Memory B cell (primary cell): Measurements from ENCODE around the gene NEDD4L.
"Not testable (repeated sequence)": the region's sequence is repeated elsewhere in the genome, so short reads cannot be mapped to it uniquely, and the experiment has no call there.

Source experiments
- ATAC-seq: fragments of 150-1000 bp; cut with Tn5 transposase; 2 replicates; pipeline ENCODE4 v1.10.0; 2021; ENCODE audit warnings: low read depth, mild to moderate bottlenecking, moderate library complexity
- DNase-seq, 2 donors: peaks; one replicate each; pipeline ENCODE4 v3.0.0; 2022; ENCODE audit warnings: low spot score in 2 of 2
- H3K27ac Mint-ChIP-seq: one replicate; pipeline ENCODE4 v1.8.0; 2022; ENCODE audit warnings: mild to moderate bottlenecking, moderate library complexity, mixed read lengths
- H3K27me3 Mint-ChIP-seq: one replicate; pipeline ENCODE4 v1.8.0; 2022; ENCODE audit warnings: mixed read lengths
- H3K36me3 Mint-ChIP-seq: one replicate; pipeline ENCODE4 v1.8.0; 2022; ENCODE audit warnings: mild to moderate bottlenecking, mixed read lengths
- H3K4me1 Mint-ChIP-seq: one replicate; pipeline ENCODE4 v1.8.0; 2022; ENCODE audit warnings: mixed read lengths
- H3K4me3 Mint-ChIP-seq: one replicate; pipeline ENCODE4 v1.8.0; 2022; ENCODE audit warnings: mild to moderate bottlenecking, moderate library complexity, mixed read lengths
- H3K9me3 Mint-ChIP-seq: one replicate; pipeline ENCODE4 v1.8.0; 2022; ENCODE audit warnings: mixed read lengths

NEDD4L gene

DNA sequence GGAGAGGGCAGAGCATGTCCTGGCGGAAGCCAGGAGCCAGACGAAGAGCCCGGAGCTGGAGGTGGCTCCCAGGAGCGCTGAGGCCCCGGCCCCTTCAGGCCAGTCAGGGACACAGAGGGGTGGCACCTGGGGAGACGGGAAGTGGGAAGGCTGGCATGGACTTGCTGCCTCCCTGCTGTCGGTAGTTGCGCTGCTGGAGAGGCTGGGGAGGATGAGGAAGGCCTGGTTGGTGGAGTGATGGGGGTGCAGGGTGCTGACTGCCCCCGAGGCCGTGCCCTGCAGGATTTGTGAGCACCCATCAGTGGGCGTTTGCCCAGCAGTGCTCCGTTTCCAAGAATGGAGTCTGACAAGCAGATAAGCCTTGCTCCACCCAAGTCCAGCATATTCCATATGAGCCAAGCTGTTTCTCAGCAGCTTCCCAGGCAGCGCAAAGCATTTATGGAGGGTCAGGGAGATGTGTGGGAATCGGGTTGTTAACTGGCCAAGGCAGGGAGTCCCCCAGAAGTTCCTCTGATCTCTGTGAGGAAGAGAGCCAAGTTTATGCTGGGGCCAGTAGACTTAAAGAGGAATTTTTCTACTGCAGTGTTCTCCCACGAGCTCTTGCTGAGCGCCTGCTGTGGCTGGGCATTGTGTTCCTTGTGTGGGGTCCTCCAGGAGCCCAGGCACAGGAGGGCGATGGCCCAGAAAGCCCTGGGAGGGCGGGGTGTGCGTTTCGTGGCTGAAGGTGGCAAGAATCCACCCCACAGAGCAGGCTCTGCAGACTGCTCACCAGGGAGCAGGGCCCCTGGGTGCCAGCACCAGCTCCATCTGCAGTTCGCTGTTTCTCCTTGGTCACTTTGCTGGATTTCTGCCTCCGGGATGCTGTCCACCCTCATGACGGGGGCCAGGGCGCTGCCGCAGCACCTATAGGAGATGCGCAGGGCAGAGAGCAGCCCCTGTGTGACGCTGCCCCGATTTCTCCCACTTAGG lies 334.7 kb downstream of the NEDD4L start:
- no peaks in the 10 kb centered on the region for H3K27me3 Mint-ChIP-seq
- no peak for ATAC-seq
- H3K9me3 Mint-ChIP-seq = no peaks in the 10 kb centered on the region
- no peak overlapping the region for H3K27ac Mint-ChIP-seq
- H3K36me3 Mint-ChIP-seq = peaks cover 34% of the 10 kb centered on the region
- DNase-seq = no peak
- H3K4me3 Mint-ChIP-seq = no peak overlapping the region
- no peaks in the 10 kb centered on the region for H3K4me1 Mint-ChIP-seq

GRCh38 chr18:58379443-58379842 lies 335.4 kb downstream of the NEDD4L start:
- ATAC-seq (no peak), DNase-seq (no peak)
- Mint-ChIP-seq H3K4me1 (no peaks in the 10 kb centered on the region), H3K27ac (no peak overlapping the region), H3K9me3 (no peaks in the 10 kb centered on the region), H3K36me3 (peaks cover 34% of the 10 kb centered on the region), H3K4me3 (no peak overlapping the region), H3K27me3 (no peaks in the 10 kb centered on the region)

GRCh38 chr18:58380113-58380512 lies 336.1 kb downstream of the NEDD4L start:
- H3K27ac Mint-ChIP-seq, ATAC-seq, DNase-seq, H3K27me3 Mint-ChIP-seq, H3K4me1 Mint-ChIP-seq, H3K9me3 Mint-ChIP-seq, H3K4me3 Mint-ChIP-seq: not testable (repeated sequence)
- peaks cover 29% of the 10 kb centered on the region for H3K36me3 Mint-ChIP-seq

- ATAC-seq (no peak), DNase-seq (no peak)
- Mint-ChIP-seq H3K4me1 (no peaks in the 10 kb centered on the region), H3K27ac (no peak overlapping the region), H3K27me3 (no peaks in the 10 kb centered on the region), H3K9me3 (no peaks in the 10 kb centered on the region), H3K4me3 (no peak overlapping the region), H3K36me3 (peaks cover 23% of the 10 kb centered on the region)
Measured at GRCh38 chr18:58381676-58382411, 337.8 kb downstream of the NEDD4L start.

DNA sequence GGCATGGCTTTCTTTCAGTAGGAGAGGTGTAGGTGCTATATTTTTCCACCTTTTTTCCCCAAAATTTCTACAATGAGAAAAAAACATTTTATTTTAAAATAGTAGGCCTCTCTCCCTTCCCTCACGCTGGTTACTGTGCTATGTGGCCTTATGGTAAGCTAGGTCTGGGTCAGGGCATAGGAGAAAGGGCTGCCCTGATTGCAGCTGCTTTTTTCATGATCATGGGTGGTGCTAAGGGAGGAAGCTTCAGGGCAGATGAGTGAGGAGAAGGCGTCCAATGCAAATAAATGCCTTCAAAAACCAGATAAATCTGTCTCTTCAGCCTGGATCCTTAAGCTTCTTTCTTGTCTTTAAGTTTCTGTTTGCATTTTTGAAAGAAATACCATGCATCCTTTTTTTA lies 338.4 kb downstream of the NEDD4L start:
- Mint-ChIP-seq H3K27ac (no peak overlapping the region), H3K9me3 (no peaks in the 10 kb centered on the region), H3K4me1 (no peaks in the 10 kb centered on the region), H3K27me3 (no peaks in the 10 kb centered on the region), H3K36me3 (peaks cover 22% of the 10 kb centered on the region), H3K4me3 (no peak overlapping the region)
- ATAC-seq (no peak), DNase-seq (no peak)

DNA sequence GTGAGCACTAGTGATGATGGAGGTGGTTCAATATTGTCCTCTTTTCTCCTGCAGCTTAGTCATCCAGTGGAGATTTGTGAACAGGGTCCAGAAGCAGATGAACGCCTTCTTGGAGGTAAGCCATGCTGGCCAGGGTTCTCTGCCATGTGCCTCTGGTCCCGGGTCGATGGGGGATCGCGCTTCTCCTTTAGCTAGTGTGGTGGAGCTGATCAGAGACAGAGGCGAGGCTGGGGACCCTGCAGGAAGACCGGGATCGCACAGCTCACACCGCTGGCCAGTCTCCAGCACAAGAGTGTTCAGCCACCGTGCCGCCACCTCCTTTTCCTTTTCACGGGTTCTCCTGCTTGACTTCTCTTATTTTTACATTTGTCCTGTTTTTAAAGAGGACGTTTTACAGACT lies 341.4 kb downstream of the NEDD4L start:
- H3K4me1 Mint-ChIP-seq = no peaks in the 10 kb centered on the region
- no peak overlapping the region for H3K27ac Mint-ChIP-seq
- no peak overlapping the region for H3K4me3 Mint-ChIP-seq
- no peaks in the 10 kb centered on the region for H3K9me3 Mint-ChIP-seq
- H3K27me3 Mint-ChIP-seq = no peaks in the 10 kb centered on the region
- DNase-seq = no peak
- peaks cover 37% of the 10 kb centered on the region for H3K36me3 Mint-ChIP-seq
- ATAC-seq = no peak

DNA sequence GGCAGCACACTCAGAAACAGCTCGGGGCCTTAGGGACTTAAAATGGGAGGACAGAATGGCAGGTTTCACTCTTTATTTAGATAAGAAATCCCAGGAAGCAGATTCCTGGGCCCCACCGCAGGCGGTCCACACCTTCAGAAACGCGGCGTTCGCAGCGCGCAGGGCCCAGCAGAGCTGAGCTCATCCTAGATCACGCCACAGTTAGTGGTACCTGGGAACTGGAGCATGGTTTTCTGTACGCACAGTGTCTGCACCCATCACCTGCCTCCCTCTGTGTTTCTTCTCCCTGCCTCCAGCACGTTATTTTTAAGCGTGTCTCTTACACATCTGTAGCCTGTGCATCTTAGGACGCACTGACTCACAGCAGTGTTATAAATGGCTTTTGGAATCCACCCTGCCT lies 342.8 kb downstream of the NEDD4L start:
- Mint-ChIP-seq H3K4me1 (no peaks in the 10 kb centered on the region), H3K9me3 (no peaks in the 10 kb centered on the region), H3K27ac (no peak overlapping the region), H3K36me3 (peaks cover 31% of the 10 kb centered on the region), H3K4me3 (no peak overlapping the region), H3K27me3 (no peaks in the 10 kb centered on the region)
- DNase-seq (no peak), ATAC-seq (no peak)

GRCh38 chr18:58387716-58388115 lies 343.7 kb downstream of the NEDD4L start:
- no peak for ATAC-seq
- H3K4me1 Mint-ChIP-seq = no peaks in the 10 kb centered on the region
- H3K9me3 Mint-ChIP-seq = no peaks in the 10 kb centered on the region
- H3K27ac Mint-ChIP-seq = no peak overlapping the region
- H3K36me3 Mint-ChIP-seq = peaks cover 31% of the 10 kb centered on the region
- no peak overlapping the region for H3K4me3 Mint-ChIP-seq
- no peak for DNase-seq
- no peaks in the 10 kb centered on the region for H3K27me3 Mint-ChIP-seq

DNA sequence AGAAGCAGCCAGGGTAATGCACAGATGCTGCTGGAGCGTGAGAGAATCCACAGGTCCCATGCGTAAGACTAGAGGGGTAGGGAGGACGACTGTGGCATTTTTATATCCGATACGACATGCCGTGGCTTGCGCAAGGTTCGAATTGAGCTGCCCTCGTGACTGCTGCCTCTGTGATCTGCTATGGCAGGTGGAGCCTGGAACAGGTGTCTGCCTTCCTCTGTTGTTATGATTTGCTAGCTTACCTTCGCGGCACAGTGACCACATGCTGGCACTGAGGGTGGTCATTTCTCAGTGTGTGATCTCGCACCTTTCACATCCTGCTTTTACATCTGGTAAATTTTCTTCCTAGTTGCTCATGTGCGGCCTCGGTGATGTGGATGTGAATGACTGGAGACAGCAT lies 344.7 kb downstream of the NEDD4L start:
- Mint-ChIP-seq H3K9me3 (no peaks in the 10 kb centered on the region), H3K4me1 (no peaks in the 10 kb centered on the region), H3K27ac (no peak overlapping the region), H3K4me3 (no peak overlapping the region), H3K27me3 (no peaks in the 10 kb centered on the region), H3K36me3 (peaks cover 29% of the 10 kb centered on the region)
- ATAC-seq (no peak), DNase-seq (no peak)

GRCh38 chr18:58389745-58390144 lies 345.7 kb downstream of the NEDD4L start:
- DNase-seq (no peak), ATAC-seq (no peak)
- H3K4me3 Mint-ChIP-seq = no peak overlapping the region
- no peaks in the 10 kb centered on the region for H3K9me3 Mint-ChIP-seq
- H3K27me3 Mint-ChIP-seq = no peaks in the 10 kb centered on the region
- no peaks in the 10 kb centered on the region for H3K4me1 Mint-ChIP-seq
- H3K27ac Mint-ChIP-seq = no peak overlapping the region
- H3K36me3 Mint-ChIP-seq = peaks cover 29% of the 10 kb centered on the region

DNA sequence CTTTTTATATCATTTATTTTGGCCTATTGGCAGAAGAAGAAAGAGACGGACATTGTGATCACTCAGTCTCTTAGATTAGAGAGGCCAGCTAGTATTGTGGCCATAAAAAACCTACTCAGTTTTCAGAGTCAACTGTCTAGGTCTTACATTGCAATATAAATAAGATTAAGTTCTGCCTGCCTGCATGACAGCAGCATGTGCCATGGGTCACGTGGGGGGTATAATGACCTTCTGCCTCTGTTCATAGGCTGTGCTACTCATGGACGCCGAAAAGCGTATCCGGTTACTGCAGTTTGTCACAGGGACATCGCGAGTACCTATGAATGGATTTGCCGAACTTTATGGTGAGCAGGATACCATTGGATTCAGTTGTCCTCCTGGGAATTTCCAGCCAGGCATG lies 346.4 kb downstream of the NEDD4L start:
- ATAC-seq (no peak), DNase-seq (no peak)
- H3K4me3 Mint-ChIP-seq = no peak overlapping the region
- H3K36me3 Mint-ChIP-seq = peaks cover 25% of the 10 kb centered on the region
- no peaks in the 10 kb centered on the region for H3K4me1 Mint-ChIP-seq
- no peaks in the 10 kb centered on the region for H3K9me3 Mint-ChIP-seq
- H3K27me3 Mint-ChIP-seq = no peaks in the 10 kb centered on the region
- no peak overlapping the region for H3K27ac Mint-ChIP-seq

GRCh38 chr18:58391231-58391825 lies 347.3 kb downstream of the NEDD4L start:
- no peaks in the 10 kb centered on the region for H3K27me3 Mint-ChIP-seq
- no peaks in the 10 kb centered on the region for H3K9me3 Mint-ChIP-seq
- H3K4me3 Mint-ChIP-seq = no peak overlapping the region
- ATAC-seq = no peak
- no peak for DNase-seq
- no peak overlapping the region for H3K27ac Mint-ChIP-seq
- no peaks in the 10 kb centered on the region for H3K4me1 Mint-ChIP-seq
- peaks cover 21% of the 10 kb centered on the region for H3K36me3 Mint-ChIP-seq

DNA sequence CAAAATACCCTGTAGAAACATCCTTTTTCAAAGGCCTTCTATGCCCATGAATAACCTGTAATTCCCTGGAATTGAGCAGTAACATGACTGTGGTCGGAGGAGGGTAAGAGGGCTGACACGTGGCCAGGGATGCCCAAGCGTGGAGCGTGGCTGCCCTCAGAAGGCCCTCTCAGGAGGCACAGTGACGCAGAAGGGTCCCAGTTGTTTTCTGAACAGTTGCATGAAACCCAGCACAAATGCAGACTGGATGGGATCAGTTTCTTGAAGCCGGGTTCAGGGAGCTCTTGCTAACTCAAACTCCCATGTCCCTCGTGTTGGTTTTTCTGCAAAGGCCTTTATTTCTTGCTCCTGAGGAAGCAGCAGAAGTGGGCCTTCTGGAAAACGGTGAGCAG lies 347.9 kb downstream of the NEDD4L start:
- no peak for DNase-seq
- no peak overlapping the region for H3K4me3 Mint-ChIP-seq

GRCh38 chr18:58392324-58393000 lies 348.4 kb downstream of the NEDD4L start:
- Mint-ChIP-seq H3K27me3 (no peaks in the 10 kb centered on the region), H3K4me3 (no peak overlapping the region), H3K9me3 (no peaks in the 10 kb centered on the region), H3K36me3 (peaks cover 21% of the 10 kb centered on the region), H3K4me1 (no peaks in the 10 kb centered on the region), H3K27ac (no peak overlapping the region)
- ATAC-seq (no peak), DNase-seq (no peak)

More for the DNA sequence above, 347.9 kb downstream of the NEDD4L start:
- Mint-ChIP-seq H3K27me3 (no peaks in the 10 kb centered on the region), H3K36me3 (peaks cover 20% of the 10 kb centered on the region), H3K9me3 (no peaks in the 10 kb centered on the region), H3K27ac (no peak overlapping the region), H3K4me1 (no peaks in the 10 kb centered on the region)
- no peak for ATAC-seq
